K562 (cell line): ENCODE results near the gene TRIM2. TPM values are rescaled to one million over a fixed set of nuclear protein-coding genes. Genes with fewer than 3 reads are reported as not detected.

Experiments used
- NEUROD1 ChIP-seq: fragments of 150-350 bp; IDR thresholded peaks from 2 replicates; pipeline ENCODE4 v1.6.1; 2014; ENCODE audit warnings: borderline replicate concordance, low read length, low read depth; ENCODE audit not compliant: partially characterized antibody
- POLR2AphosphoS2 ChIP-seq: IDR thresholded peaks from 2 replicates; pipeline ENCODE4 v1.6.1; 2012; ENCODE audit warnings: low read length, improper control_type of control experiment
- STAT5A ChIP-seq: IDR thresholded peaks from 2 replicates; pipeline ENCODE4 v1.6.1; 2012; ENCODE audit warnings: low read length, inconsistent platforms, borderline replicate concordance
- ZNF175 ChIP-seq: fragments of 200-800 bp; sonication (Bioruptor generic); IDR thresholded peaks from 2 replicates; pipeline ENCODE4 v1.6.1; 2016; ENCODE audit warnings: low read depth, mild to moderate bottlenecking, missing genetic modification characterization, missing compliant biosample characterization
- ZNF282 ChIP-seq: sonication (generic); formaldehyde crosslinking; IDR thresholded peaks from 2 replicates; pipeline ENCODE4 v1.8.1; 2023; ENCODE audit warnings: missing genetic modification reagents
- ZNF41 ChIP-seq: fragments of 250-450 bp; sonication (Bioruptor Pico); conservative IDR thresholded peaks from 2 replicates; pipeline ENCODE4 v1.4.0; 2020; ENCODE audit warnings: mild to moderate bottlenecking
- ZNF57 ChIP-seq: fragments of 450-650 bp; formaldehyde crosslinking; IDR thresholded peaks from 2 replicates; pipeline ENCODE4 v1.4.0; 2020; ENCODE audit warnings: mild to moderate bottlenecking, moderate library complexity
- ZNF76 ChIP-seq: fragments of 250-450 bp; sonication (Bioruptor Pico); IDR thresholded peaks from 2 replicates; pipeline ENCODE4 v1.4.0; 2020; ENCODE audit warnings: mild to moderate bottlenecking, moderate library complexity, borderline replicate concordance
- polyA plus RNA-seq, 8 experiments: library from polyadenylated mRNA; depleted of rRNA in 4 of 8; stranded (reverse) in 5 of 8; unstranded in 3 of 8; fragments of >200 nt; fragmentation: Nextera tagmentation in 2 of 8; fragmentation: Illumina TruSeq in 1 of 8; extraction: Ambion mirVana in 2 of 8; extraction: Trizol in 1 of 8; gene quantifications; 2 replicates each; pipeline versions ENCODE4 v1.2.1 to v1.2.3, GENCODE V29; 2011 to 2014; ENCODE audit warnings: inconsistent platforms in 1 of 8, missing spikeins in 1 of 8
- total RNA-seq, 7 experiments: library from RNA; depleted of rRNA in 6 of 7; stranded (reverse); fragments of >200 nt in 6 of 7; fragmentation: Illumina TruSeq in 2 of 7; extraction: Trizol in 2 of 7; gene quantifications; 2 replicates each; pipeline versions ENCODE4 v1.2.1 to v1.2.3, GENCODE V29; 2011 to 2021; ENCODE audit warnings: low replicate concordance in 1 of 7
- TF ChIP-seq, protein P1 (sequence below): sonication (generic); formaldehyde crosslinking; IDR thresholded peaks from 2 replicates; pipeline ENCODE4 v1.8.0; 2022; ENCODE audit warnings: mild to moderate bottlenecking, missing genetic modification reagents
- TF ChIP-seq, protein P2 (sequence below): sonication (generic); formaldehyde crosslinking; IDR thresholded peaks from 2 replicates; pipeline ENCODE4 v1.8.0; 2022; ENCODE audit warnings: mild to moderate bottlenecking, missing genetic modification reagents
- TF ChIP-seq, protein P3 (sequence below): fragments of 450-650 bp; conservative IDR thresholded peaks from 2 replicates; pipeline ENCODE4 v1.6.1; 2016; ENCODE audit warnings: missing genetic modification characterization, low read depth, mild to moderate bottlenecking, missing compliant biosample characterization, moderate library complexity
- TF ChIP-seq, protein P4 (sequence below), 2 experiments: fragments of 450-650 bp; IDR thresholded peaks; 2 replicates each; pipeline ENCODE4 v1.6.1; 2018; ENCODE audit warnings: mild to moderate bottlenecking in 2 of 2, low read depth in 1 of 2; ENCODE audit not compliant: partially characterized antibody in 2 of 2

The TRIM2 gene
- total and polyA plus RNA-seq, 9 of the 15 experiments (the other 6 are each of a cell fraction or from before 2014, with no cell fraction given), result 0.01 to 0.41 (median 0.13) TPM; not detected in 1

DNA sequence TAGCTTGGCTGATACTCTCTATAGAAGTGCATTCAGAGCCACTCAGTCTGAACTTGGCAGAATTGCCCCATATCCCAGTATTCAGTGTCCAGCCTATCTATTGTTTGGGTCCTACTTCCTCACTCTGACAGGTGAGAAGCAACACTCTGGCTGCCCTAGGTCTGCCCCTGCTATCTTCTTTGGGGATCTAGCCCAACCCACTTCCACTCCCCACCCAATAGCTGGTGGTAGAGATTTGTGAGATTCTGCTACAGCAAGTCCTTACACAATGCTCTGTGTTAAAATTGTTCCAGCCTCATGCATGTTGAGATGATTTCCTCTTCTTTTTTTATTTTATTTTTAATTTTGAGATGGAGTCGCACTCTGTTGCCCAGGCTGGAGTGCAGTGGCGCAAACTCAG is 67.6 kb downstream of the TRIM2 start (continued):
- TF ChIP-seq, protein P1, sequence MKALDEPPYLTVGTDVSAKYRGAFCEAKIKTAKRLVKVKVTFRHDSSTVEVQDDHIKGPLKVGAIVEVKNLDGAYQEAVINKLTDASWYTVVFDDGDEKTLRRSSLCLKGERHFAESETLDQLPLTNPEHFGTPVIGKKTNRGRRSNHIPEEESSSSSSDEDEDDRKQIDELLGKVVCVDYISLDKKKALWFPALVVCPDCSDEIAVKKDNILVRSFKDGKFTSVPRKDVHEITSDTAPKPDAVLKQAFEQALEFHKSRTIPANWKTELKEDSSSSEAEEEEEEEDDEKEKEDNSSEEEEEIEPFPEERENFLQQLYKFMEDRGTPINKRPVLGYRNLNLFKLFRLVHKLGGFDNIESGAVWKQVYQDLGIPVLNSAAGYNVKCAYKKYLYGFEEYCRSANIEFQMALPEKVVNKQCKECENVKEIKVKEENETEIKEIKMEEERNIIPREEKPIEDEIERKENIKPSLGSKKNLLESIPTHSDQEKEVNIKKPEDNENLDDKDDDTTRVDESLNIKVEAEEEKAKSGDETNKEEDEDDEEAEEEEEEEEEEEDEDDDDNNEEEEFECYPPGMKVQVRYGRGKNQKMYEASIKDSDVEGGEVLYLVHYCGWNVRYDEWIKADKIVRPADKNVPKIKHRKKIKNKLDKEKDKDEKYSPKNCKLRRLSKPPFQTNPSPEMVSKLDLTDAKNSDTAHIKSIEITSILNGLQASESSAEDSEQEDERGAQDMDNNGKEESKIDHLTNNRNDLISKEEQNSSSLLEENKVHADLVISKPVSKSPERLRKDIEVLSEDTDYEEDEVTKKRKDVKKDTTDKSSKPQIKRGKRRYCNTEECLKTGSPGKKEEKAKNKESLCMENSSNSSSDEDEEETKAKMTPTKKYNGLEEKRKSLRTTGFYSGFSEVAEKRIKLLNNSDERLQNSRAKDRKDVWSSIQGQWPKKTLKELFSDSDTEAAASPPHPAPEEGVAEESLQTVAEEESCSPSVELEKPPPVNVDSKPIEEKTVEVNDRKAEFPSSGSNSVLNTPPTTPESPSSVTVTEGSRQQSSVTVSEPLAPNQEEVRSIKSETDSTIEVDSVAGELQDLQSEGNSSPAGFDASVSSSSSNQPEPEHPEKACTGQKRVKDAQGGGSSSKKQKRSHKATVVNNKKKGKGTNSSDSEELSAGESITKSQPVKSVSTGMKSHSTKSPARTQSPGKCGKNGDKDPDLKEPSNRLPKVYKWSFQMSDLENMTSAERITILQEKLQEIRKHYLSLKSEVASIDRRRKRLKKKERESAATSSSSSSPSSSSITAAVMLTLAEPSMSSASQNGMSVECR (CRISPR knock-in tag), result no peak
- no peak for TF ChIP-seq STAT5A
- TF ChIP-seq, protein P2, sequence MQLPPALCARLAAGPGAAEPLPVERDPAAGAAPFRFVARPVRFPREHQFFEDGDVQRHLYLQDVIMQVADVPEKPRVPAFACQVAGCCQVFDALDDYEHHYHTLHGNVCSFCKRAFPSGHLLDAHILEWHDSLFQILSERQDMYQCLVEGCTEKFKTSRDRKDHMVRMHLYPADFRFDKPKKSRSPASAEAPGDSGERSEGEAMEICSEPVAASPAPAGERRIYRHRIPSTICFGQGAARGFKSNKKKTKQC (CRISPR knock-in tag), result no peak
- no peak for TF ChIP-seq ZNF41 (CRISPR knock-in tag)
- TF ChIP-seq ZNF282 (CRISPR knock-in tag), result no peak
- TF ChIP-seq ZNF175 (CRISPR knock-in tag), result no peak
- TF ChIP-seq ZNF57 (CRISPR knock-in tag), result no peak
- TF ChIP-seq, protein P3, sequence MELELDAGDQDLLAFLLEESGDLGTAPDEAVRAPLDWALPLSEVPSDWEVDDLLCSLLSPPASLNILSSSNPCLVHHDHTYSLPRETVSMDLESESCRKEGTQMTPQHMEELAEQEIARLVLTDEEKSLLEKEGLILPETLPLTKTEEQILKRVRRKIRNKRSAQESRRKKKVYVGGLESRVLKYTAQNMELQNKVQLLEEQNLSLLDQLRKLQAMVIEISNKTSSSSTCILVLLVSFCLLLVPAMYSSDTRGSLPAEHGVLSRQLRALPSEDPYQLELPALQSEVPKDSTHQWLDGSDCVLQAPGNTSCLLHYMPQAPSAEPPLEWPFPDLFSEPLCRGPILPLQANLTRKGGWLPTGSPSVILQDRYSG (tag), result no peak
- TF ChIP-seq, protein P4, sequence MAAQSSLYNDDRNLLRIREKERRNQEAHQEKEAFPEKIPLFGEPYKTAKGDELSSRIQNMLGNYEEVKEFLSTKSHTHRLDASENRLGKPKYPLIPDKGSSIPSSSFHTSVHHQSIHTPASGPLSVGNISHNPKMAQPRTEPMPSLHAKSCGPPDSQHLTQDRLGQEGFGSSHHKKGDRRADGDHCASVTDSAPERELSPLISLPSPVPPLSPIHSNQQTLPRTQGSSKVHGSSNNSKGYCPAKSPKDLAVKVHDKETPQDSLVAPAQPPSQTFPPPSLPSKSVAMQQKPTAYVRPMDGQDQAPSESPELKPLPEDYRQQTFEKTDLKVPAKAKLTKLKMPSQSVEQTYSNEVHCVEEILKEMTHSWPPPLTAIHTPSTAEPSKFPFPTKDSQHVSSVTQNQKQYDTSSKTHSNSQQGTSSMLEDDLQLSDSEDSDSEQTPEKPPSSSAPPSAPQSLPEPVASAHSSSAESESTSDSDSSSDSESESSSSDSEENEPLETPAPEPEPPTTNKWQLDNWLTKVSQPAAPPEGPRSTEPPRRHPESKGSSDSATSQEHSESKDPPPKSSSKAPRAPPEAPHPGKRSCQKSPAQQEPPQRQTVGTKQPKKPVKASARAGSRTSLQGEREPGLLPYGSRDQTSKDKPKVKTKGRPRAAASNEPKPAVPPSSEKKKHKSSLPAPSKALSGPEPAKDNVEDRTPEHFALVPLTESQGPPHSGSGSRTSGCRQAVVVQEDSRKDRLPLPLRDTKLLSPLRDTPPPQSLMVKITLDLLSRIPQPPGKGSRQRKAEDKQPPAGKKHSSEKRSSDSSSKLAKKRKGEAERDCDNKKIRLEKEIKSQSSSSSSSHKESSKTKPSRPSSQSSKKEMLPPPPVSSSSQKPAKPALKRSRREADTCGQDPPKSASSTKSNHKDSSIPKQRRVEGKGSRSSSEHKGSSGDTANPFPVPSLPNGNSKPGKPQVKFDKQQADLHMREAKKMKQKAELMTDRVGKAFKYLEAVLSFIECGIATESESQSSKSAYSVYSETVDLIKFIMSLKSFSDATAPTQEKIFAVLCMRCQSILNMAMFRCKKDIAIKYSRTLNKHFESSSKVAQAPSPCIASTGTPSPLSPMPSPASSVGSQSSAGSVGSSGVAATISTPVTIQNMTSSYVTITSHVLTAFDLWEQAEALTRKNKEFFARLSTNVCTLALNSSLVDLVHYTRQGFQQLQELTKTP (IDR thresholded peaks at IDR 0.05; ENCODE audit: low read depth in 1 of 2, partially characterized antibody in 2 of 2), result no peak
- TF ChIP-seq NEUROD1, result no peak
- TF ChIP-seq POLR2AphosphoS2, result no peak
- no peak for TF ChIP-seq ZNF76 (CRISPR knock-in tag)
